HEK293 (cell line): ENCODE measurements around the gene ZNF749.

Experiments
- CTCF ChIA-PET: fragments of 350-600 bp; formaldehyde crosslinking; extraction: SDS; loops from one replicate; lab custom pipeline; 2021; ENCODE audit warnings: antibody characterized with exemption; lab: Yijun Ruan, JAX
- POLR2A ChIA-PET: fragments of 300-600 bp; formaldehyde crosslinking; extraction: SDS; loops from one replicate; lab custom pipeline; 2020; ENCODE audit warnings: antibody characterized with exemption, inconsistent platforms; lab: Yijun Ruan, JAX
- H3K27ac ChIP-seq: fragments of 200-500 bp; sonication (Bioruptor generic); 2 replicates; pipeline ENCODE4 v1.5.1; 2014; ENCODE audit warnings: low read depth, low read length, control low read depth, inconsistent platforms; ENCODE audit errors: extremely low read depth
- H3K36me3 ChIP-seq, 2 experiments: fragments of 200-500 bp in 1 of 2; sonication (Bioruptor generic) in 1 of 2; 1 replicate in 1 of 2; 2 replicates in 1 of 2; pipeline ENCODE4 v1.5.1; 2014 to 2017; ENCODE audit warnings: inconsistent platforms in 2 of 2, low read length in 2 of 2; ENCODE audit not compliant: control insufficient read depth in 2 of 2, insufficient read depth in 1 of 2
- H3K4me1 ChIP-seq: fragments of 200-500 bp; sonication (Bioruptor generic); 2 replicates; pipeline ENCODE4 v1.5.1; 2014; ENCODE audit warnings: mild to moderate bottlenecking, low read length, inconsistent platforms; ENCODE audit not compliant: control insufficient read depth, insufficient read depth
- H3K4me3 ChIP-seq: 2 replicates; pipeline ENCODE4 v1.5.1; 2011; ENCODE audit warnings: low read depth, mild to moderate bottlenecking, control low read depth, low read length, moderate library complexity
- H3K9me3 ChIP-seq: fragments of 200-500 bp; sonication (Bioruptor generic); 2 replicates; pipeline ENCODE4 v1.5.1; 2014; ENCODE audit warnings: low read depth, low read length, inconsistent platforms; ENCODE audit not compliant: control insufficient read depth, insufficient read depth
- SCRT2 ChIP-seq: fragments of 450-650 bp; formaldehyde crosslinking; IDR thresholded peaks from 2 replicates; pipeline ENCODE4 v1.5.1; 2016; ENCODE audit warnings: missing biosample characterization, missing genetic modification characterization
- WT1 ChIP-seq: fragments of 450-650 bp; formaldehyde crosslinking; IDR thresholded peaks from 2 replicates; pipeline ENCODE4 v1.5.1; 2016; ENCODE audit warnings: missing biosample characterization, missing genetic modification characterization
- ZFP3 ChIP-seq: fragments of 450-650 bp; formaldehyde crosslinking; IDR thresholded peaks from 2 replicates; pipeline ENCODE4 v1.5.1; 2016; ENCODE audit warnings: low read depth, missing biosample characterization, missing genetic modification characterization
- ZNF112 ChIP-seq: fragments of 450-650 bp; formaldehyde crosslinking; IDR thresholded peaks from 2 replicates; pipeline ENCODE4 v1.5.0; 2017; ENCODE audit warnings: missing biosample characterization, missing genetic modification characterization
- ZNF157 ChIP-seq: fragments of 450-650 bp; formaldehyde crosslinking; IDR thresholded peaks from 2 replicates; pipeline ENCODE4 v1.5.1; 2016; ENCODE audit warnings: missing biosample characterization, missing genetic modification characterization
- ZNF350 ChIP-seq: fragments of 450-650 bp; formaldehyde crosslinking; IDR thresholded peaks from 2 replicates; pipeline ENCODE4 v1.5.0; 2017; ENCODE audit warnings: missing biosample characterization, mild to moderate bottlenecking, missing genetic modification characterization
- ZNF48 ChIP-seq: fragments of 450-650 bp; formaldehyde crosslinking; IDR thresholded peaks from 2 replicates; pipeline ENCODE4 v1.5.1; 2016; ENCODE audit warnings: missing biosample characterization, missing genetic modification characterization
- ZNF555 ChIP-seq: fragments of 450-650 bp; formaldehyde crosslinking; conservative IDR thresholded peaks from 2 replicates; pipeline ENCODE4 v1.5.1; 2017; ENCODE audit warnings: missing biosample characterization, mild to moderate bottlenecking, missing genetic modification characterization, inconsistent platforms
- ZNF558 ChIP-seq: fragments of 450-650 bp; formaldehyde crosslinking; IDR thresholded peaks from 2 replicates; pipeline ENCODE4 v1.5.1; 2016; ENCODE audit warnings: missing biosample characterization, missing genetic modification characterization
- ZNF585B ChIP-seq: fragments of 450-650 bp; formaldehyde crosslinking; IDR thresholded peaks from 2 replicates; pipeline ENCODE4 v1.5.1; 2016; ENCODE audit warnings: missing biosample characterization, missing genetic modification characterization
- ZNF626 ChIP-seq: fragments of 450-650 bp; sonication (Bioruptor Pico); formaldehyde crosslinking; IDR thresholded peaks from 2 replicates; pipeline ENCODE4 v1.5.1; 2018; ENCODE audit warnings: missing biosample characterization, missing genetic modification characterization, inconsistent platforms
- ZNF707 ChIP-seq: fragments of 450-650 bp; formaldehyde crosslinking; IDR thresholded peaks from 2 replicates; pipeline ENCODE4 v1.5.1; 2016; ENCODE audit warnings: missing biosample characterization, missing genetic modification characterization
- ZSCAN23 ChIP-seq: fragments of 450-650 bp; formaldehyde crosslinking; IDR thresholded peaks from 2 replicates; pipeline ENCODE4 v1.5.1; 2016; ENCODE audit warnings: missing biosample characterization, missing genetic modification characterization
- TF ChIP-seq, protein P1 (sequence below): fragments of 450-650 bp; formaldehyde crosslinking; IDR thresholded peaks from 2 replicates; pipeline ENCODE4 v1.5.1; 2016; ENCODE audit warnings: missing biosample characterization, missing genetic modification characterization
- TF ChIP-seq, protein P2 (sequence below): fragments of 450-650 bp; formaldehyde crosslinking; IDR thresholded peaks from 2 replicates; pipeline ENCODE4 v1.5.1; 2016; ENCODE audit warnings: missing biosample characterization, missing genetic modification characterization
- TF ChIP-seq, protein P3 (sequence below): fragments of 450-650 bp; formaldehyde crosslinking; IDR thresholded peaks from 2 replicates; pipeline ENCODE4 v1.5.1; 2016; ENCODE audit warnings: missing biosample characterization, missing genetic modification characterization

ZNF749 gene

DNA sequence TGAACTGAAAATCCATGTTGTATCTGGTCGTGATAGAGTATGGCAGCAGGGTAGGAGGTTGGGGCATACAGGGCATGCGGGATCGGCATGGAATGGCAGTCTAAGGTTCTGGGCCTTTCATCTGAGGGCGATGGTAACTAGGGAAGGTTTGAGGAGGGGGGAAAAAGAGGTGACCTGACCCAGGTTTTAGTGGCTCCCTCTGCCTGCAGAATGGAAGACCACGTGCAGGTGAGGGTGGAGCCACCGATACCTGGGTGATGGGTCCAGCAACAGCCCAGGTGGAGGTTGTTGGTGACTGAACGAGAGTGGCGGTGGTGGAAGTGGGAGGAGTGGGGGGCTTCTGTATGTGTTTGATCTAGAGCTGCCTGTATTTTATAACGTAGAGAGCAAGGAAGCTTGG, 3.8 kb downstream of the ZNF749 start (continued):
- TF ChIP-seq, protein P1, sequence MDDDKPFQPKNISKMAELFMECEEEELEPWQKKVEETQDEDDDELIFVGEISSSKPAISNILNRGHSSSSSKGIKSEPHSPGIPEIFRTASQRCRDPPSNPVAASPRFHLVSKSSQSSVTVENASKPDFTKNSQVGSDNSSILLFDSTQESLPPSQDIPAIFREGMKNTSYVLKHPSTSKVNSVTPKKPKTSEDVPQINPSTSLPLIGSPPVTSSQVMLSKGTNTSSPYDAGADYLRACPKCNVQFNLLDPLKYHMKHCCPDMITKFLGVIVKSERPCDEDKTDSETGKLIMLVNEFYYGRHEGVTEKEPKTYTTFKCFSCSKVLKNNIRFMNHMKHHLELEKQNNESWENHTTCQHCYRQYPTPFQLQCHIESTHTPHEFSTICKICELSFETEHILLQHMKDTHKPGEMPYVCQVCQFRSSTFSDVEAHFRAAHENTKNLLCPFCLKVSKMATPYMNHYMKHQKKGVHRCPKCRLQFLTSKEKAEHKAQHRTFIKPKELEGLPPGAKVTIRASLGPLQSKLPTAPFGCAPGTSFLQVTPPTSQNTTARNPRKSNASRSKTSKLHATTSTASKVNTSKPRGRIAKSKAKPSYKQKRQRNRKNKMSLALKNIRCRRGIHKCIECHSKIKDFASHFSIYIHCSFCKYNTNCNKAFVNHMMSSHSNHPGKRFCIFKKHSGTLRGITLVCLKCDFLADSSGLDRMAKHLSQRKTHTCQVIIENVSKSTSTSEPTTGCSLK (tag by site-specific recombination) = no peak
- no peak for TF ChIP-seq ZNF157 (tag by site-specific recombination)

DNA sequence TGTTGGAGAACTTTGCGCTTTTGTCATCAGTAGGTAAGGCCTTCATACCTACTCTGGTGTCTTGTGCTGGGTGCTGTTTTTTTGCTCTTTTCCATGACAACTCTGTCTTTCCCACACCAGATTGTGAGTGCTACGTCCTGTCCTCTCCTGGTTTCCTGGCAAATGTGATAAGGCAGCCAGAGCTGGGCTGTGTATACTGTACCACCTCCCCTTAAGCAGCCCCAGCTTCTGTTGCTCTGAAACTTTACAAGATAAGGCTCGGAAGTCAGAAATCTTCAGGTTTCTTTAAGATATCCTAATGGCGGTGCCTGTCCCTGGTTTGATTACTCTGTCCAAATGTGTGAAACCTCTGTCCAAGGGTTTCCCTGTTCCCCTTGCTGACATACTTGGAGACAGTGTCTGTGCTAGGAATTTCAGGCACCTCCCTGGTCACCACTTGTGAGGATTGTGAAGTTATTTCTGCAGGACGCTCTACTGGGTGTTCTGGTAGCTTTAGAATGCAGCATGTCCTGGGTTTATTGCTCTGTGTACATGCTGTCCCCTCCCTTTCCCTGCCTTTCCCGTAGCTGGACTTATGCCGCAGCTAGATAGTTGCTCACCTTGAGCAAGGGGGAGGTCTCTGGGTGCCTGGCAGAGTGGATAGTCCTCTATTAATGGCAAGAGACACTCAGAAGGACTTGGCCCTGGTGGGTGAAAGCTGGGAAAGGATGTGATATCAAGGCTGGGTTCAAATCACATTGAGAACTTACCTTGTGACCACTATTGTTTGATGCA, 7.0 kb downstream of the ZNF749 start:
- CTCF ChIA-PET = no interaction called here
- H3K36me3 ChIP-seq = peaks cover 30 to 68% of the 10 kb centered on the region in 2 experiments
- H3K9me3 ChIP-seq = peaks cover 2% of the 10 kb centered on the region
- no peak overlapping the region for H3K4me3 ChIP-seq
- TF ChIP-seq ZSCAN23 = no peak
- no peak for TF ChIP-seq ZFP3 (tag by site-specific recombination)
- no peak for TF ChIP-seq WT1 (tag by site-specific recombination)
- no peak for TF ChIP-seq ZNF48 (tag by site-specific recombination)
- TF ChIP-seq, protein P2, sequence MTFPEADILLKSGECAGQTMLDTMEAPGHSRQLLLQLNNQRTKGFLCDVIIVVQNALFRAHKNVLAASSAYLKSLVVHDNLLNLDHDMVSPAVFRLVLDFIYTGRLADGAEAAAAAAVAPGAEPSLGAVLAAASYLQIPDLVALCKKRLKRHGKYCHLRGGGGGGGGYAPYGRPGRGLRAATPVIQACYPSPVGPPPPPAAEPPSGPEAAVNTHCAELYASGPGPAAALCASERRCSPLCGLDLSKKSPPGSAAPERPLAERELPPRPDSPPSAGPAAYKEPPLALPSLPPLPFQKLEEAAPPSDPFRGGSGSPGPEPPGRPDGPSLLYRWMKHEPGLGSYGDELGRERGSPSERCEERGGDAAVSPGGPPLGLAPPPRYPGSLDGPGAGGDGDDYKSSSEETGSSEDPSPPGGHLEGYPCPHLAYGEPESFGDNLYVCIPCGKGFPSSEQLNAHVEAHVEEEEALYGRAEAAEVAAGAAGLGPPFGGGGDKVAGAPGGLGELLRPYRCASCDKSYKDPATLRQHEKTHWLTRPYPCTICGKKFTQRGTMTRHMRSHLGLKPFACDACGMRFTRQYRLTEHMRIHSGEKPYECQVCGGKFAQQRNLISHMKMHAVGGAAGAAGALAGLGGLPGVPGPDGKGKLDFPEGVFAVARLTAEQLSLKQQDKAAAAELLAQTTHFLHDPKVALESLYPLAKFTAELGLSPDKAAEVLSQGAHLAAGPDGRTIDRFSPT (tag by site-specific recombination) = no peak
- TF ChIP-seq ZNF558 (tag by site-specific recombination) = no peak
- no peak for TF ChIP-seq ZNF555
- no peak for TF ChIP-seq ZNF112
- TF ChIP-seq ZNF707 (tag by site-specific recombination) = no peak
- TF ChIP-seq, protein P3, sequence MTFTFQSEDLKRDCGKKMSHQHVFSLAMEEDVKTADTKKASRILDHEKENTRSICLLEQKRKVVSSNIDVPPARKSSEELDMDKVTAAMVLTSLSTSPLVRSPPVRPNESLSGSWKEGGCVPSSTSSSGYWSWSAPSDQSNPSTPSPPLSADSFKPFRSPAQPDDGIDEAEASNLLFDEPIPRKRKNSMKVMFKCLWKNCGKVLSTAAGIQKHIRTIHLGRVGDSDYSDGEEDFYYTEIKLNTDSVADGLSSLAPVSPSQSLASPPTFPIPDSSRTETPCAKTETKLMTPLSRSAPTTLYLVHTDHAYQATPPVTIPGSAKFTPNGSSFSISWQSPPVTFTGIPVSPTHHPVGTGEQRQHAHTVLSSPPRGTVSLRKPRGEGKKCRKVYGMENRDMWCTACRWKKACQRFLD (tag by site-specific recombination) = no peak
- TF ChIP-seq, all 188 proteins: peak for 0
- POLR2A ChIA-PET = no interaction called here
- Histone ChIP-seq H3K27ac (no peak overlapping the region), H3K4me1 (no peaks in the 10 kb centered on the region)

DNA sequence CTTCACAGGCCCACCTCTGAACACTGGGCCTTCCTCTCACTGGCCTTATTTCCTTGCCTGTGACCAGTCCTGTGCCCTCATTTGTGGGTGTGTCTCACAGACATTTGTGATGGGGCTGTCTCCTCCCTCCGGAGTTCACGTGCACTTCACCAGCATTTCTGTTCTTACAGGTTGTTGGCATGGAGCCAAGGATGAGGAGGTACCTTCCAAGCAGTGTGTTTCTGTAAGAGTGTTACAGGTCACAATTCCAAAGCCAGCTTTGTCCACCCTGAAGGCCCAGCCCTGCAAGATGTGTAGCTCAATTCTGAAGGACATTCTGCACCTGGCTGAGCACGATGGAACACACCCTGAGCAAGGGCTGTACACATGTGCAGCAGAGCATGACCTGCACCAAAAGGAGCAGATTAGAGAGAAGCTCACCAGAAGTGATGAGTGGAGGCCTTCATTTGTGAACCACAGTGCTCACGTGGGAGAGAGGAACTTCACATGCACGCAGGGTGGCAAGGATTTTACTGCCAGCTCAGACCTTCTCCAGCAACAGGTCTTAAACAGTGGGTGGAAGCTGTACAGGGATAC, 8.1 kb downstream of the ZNF749 start:
- ChIA-PET POLR2A (no interaction called here), CTCF (no interaction called here)
- no peak overlapping the region for H3K4me3 ChIP-seq
- peaks cover 2% of the 10 kb centered on the region for H3K9me3 ChIP-seq
- peaks cover 26 to 62% of the 10 kb centered on the region in 2 experiments for H3K36me3 ChIP-seq
- no peak overlapping the region for H3K27ac ChIP-seq
- no peak for TF ChIP-seq ZNF585B
- TF ChIP-seq ZNF350 (tag by site-specific recombination) = peak; percentile 27; the same call in 1 of the 2 replicates
- 0 out of 2 replicates have a peak, but pooled peaks have one; percentile 47 for TF ChIP-seq ZNF626
- peak; percentile 68 for TF ChIP-seq SCRT2 (tag by site-specific recombination)
- no peaks in the 10 kb centered on the region for H3K4me1 ChIP-seq
